K562 (cell line): Measurements from ENCODE around the gene TP53BP2. TPM values are rescaled to one million over a fixed set of nuclear protein-coding genes. Genes with fewer than 3 reads are reported as not detected.
A peak's percentile ranks its signal among the peaks of the same experiment; 100 is the strongest.

Source experiments
- COPS2 ChIP-seq: fragments of 450-650 bp; conservative IDR thresholded peaks from 2 replicates; pipeline ENCODE4 v1.6.1; 2016; ENCODE audit warnings: mild to moderate bottlenecking, moderate library complexity
- DACH1 ChIP-seq: fragments of 450-650 bp; IDR thresholded peaks from 2 replicates; pipeline ENCODE4 v1.6.1; 2018; ENCODE audit not compliant: partially characterized antibody
- ESRRA ChIP-seq: fragments of 450-650 bp; IDR thresholded peaks from 2 replicates; pipeline ENCODE4 v1.6.1; 2014; ENCODE audit warnings: low read depth, mild to moderate bottlenecking, moderate library complexity, borderline replicate concordance
- MBD2 ChIP-seq: sonication (generic); IDR thresholded peaks from 2 replicates; pipeline ENCODE4 v1.6.1; 2016; ENCODE audit warnings: low read depth, borderline replicate concordance
- MECOM ChIP-seq: fragments of 250-450 bp; sonication (Bioruptor Pico); IDR thresholded peaks from 2 replicates; pipeline ENCODE4 v1.8.0; 2022; ENCODE audit warnings: inconsistent platforms
- POLR2A ChIP-seq: fragments of 450-650 bp; conservative IDR thresholded peaks from 2 replicates; pipeline ENCODE4 v1.6.1; 2016
- TBP ChIP-seq: optimal IDR thresholded peaks from 2 replicates; pipeline ENCODE3; 2011; ENCODE audit warnings: low read depth, low read length, improper control_type of control experiment
- TRIM24 ChIP-seq, 2 experiments: fragments of 450-650 bp; IDR thresholded peaks; 2 replicates each; pipeline ENCODE4 v1.6.1; 2016
- polyA plus RNA-seq, 8 experiments: library from polyadenylated mRNA; depleted of rRNA in 4 of 8; stranded (reverse) in 5 of 8; unstranded in 3 of 8; fragments of >200 nt; fragmentation: Nextera tagmentation in 2 of 8; fragmentation: Illumina TruSeq in 1 of 8; extraction: Ambion mirVana in 2 of 8; extraction: Trizol in 1 of 8; gene quantifications; 2 replicates each; pipeline versions ENCODE4 v1.2.1 to v1.2.3, GENCODE V29; 2011 to 2014; ENCODE audit warnings: inconsistent platforms in 1 of 8, missing spikeins in 1 of 8
- total RNA-seq, 7 experiments: library from RNA; depleted of rRNA in 6 of 7; stranded (reverse); fragments of >200 nt in 6 of 7; fragmentation: Illumina TruSeq in 2 of 7; extraction: Trizol in 2 of 7; gene quantifications; 2 replicates each; pipeline versions ENCODE4 v1.2.1 to v1.2.3, GENCODE V29; 2011 to 2021; ENCODE audit warnings: low replicate concordance in 1 of 7
- TF ChIP-seq, protein P1 (sequence below): sonication (generic); formaldehyde crosslinking; IDR thresholded peaks from 2 replicates; pipeline ENCODE4 v1.8.0; 2022; ENCODE audit warnings: mild to moderate bottlenecking, missing genetic modification reagents
- TF ChIP-seq, protein P2 (sequence below): fragments of 450-650 bp; formaldehyde crosslinking; IDR thresholded peaks from 2 replicates; pipeline ENCODE4 v1.4.0; 2020; ENCODE audit warnings: mild to moderate bottlenecking, moderate library complexity
- TF ChIP-seq, protein P3 (sequence below): fragments of 250-450 bp; sonication (Bioruptor Pico); IDR thresholded peaks from 2 replicates; pipeline ENCODE4 v1.8.0; 2022; ENCODE audit warnings: moderate library complexity, mild to moderate bottlenecking, inconsistent platforms
- TF ChIP-seq, protein P4 (sequence below), 2 experiments: fragments of 450-650 bp in 1 of 2; sonication (generic) in 1 of 2; formaldehyde crosslinking in 1 of 2; IDR thresholded peaks; 2 replicates each; pipeline versions ENCODE4 v1.7.1 to v1.9.0; 2016 to 2022; ENCODE audit warnings: inconsistent platforms in 1 of 2, mild to moderate bottlenecking in 1 of 2, missing genetic modification reagents in 1 of 2

The TP53BP2 gene
- total and polyA plus RNA-seq, 9 of the 15 experiments (the other 6 are each of a cell fraction or from before 2014, with no cell fraction given) = 17.0 to 69.6 (median 40.1) TPM

DNA sequence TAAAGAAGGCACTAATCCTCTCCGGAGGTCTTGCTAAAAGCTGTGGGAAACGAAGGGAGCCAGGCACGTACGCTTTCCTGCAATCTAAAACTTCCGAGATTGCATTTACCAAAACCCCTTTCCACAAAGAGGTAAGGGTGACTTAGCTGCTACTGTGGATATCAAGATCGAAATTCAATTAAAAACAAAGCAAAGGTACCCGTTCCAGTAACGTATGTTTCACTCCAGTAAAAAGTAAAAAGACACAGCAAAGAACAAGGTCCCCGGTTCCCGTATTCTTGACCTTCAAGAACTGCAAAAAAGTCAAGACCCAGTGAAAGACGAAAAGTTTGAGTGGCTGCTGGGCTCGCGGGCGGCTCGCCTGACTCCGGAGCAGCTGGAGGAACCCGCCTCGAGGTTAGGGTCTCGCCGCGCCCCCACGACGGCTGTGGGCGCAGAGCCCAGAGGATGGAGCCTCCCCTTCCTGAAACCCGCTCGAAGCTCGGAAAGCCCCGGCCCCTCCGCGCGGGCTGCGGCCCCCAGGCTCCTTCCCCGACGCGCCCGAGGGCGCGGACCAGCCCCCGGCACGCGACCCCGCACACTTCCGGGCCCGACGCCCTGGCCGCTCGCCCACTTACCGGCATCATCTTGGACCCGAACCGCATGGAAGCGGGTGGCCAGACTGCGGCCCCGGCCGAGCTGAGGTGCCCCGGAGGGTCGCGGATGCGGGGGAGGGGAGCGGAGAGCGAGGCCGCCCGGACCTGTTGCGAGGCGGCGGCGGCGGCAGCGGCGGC is 524 bp downstream of the TP53BP2 start (continued):
- TF ChIP-seq, protein P1, sequence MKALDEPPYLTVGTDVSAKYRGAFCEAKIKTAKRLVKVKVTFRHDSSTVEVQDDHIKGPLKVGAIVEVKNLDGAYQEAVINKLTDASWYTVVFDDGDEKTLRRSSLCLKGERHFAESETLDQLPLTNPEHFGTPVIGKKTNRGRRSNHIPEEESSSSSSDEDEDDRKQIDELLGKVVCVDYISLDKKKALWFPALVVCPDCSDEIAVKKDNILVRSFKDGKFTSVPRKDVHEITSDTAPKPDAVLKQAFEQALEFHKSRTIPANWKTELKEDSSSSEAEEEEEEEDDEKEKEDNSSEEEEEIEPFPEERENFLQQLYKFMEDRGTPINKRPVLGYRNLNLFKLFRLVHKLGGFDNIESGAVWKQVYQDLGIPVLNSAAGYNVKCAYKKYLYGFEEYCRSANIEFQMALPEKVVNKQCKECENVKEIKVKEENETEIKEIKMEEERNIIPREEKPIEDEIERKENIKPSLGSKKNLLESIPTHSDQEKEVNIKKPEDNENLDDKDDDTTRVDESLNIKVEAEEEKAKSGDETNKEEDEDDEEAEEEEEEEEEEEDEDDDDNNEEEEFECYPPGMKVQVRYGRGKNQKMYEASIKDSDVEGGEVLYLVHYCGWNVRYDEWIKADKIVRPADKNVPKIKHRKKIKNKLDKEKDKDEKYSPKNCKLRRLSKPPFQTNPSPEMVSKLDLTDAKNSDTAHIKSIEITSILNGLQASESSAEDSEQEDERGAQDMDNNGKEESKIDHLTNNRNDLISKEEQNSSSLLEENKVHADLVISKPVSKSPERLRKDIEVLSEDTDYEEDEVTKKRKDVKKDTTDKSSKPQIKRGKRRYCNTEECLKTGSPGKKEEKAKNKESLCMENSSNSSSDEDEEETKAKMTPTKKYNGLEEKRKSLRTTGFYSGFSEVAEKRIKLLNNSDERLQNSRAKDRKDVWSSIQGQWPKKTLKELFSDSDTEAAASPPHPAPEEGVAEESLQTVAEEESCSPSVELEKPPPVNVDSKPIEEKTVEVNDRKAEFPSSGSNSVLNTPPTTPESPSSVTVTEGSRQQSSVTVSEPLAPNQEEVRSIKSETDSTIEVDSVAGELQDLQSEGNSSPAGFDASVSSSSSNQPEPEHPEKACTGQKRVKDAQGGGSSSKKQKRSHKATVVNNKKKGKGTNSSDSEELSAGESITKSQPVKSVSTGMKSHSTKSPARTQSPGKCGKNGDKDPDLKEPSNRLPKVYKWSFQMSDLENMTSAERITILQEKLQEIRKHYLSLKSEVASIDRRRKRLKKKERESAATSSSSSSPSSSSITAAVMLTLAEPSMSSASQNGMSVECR (CRISPR knock-in tag) = peak; percentile 56; the same call in 1 of the 2 replicates
- TF ChIP-seq MECOM (CRISPR knock-in tag) = no peak
- TF ChIP-seq, protein P2, sequence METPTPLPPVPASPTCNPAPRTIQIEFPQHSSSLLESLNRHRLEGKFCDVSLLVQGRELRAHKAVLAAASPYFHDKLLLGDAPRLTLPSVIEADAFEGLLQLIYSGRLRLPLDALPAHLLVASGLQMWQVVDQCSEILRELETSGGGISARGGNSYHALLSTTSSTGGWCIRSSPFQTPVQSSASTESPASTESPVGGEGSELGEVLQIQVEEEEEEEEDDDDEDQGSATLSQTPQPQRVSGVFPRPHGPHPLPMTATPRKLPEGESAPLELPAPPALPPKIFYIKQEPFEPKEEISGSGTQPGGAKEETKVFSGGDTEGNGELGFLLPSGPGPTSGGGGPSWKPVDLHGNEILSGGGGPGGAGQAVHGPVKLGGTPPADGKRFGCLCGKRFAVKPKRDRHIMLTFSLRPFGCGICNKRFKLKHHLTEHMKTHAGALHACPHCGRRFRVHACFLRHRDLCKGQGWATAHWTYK (CRISPR knock-in tag) = peak; percentile 73; the same call in 1 of the 2 replicates
- TF ChIP-seq DACH1 = peak; percentile 21
- TF ChIP-seq ESRRA = peak; percentile 67; the same call in 1 of the 2 replicates
- TF ChIP-seq, protein P3, sequence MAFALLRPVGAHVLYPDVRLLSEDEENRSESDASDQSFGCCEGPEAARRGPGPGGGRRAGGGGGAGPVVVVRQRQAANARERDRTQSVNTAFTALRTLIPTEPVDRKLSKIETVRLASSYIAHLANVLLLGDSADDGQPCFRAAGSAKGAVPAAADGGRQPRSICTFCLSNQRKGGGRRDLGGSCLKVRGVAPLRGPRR (CRISPR knock-in tag) = no peak
- TF ChIP-seq TBP = peak; percentile 50
- TF ChIP-seq POLR2A = 0 out of 2 replicates have a peak, but pooled peaks have one; percentile 32
- TF ChIP-seq MBD2 = 0 out of 2 replicates have a peak, but pooled peaks have one; percentile 13
- TF ChIP-seq, protein P4, sequence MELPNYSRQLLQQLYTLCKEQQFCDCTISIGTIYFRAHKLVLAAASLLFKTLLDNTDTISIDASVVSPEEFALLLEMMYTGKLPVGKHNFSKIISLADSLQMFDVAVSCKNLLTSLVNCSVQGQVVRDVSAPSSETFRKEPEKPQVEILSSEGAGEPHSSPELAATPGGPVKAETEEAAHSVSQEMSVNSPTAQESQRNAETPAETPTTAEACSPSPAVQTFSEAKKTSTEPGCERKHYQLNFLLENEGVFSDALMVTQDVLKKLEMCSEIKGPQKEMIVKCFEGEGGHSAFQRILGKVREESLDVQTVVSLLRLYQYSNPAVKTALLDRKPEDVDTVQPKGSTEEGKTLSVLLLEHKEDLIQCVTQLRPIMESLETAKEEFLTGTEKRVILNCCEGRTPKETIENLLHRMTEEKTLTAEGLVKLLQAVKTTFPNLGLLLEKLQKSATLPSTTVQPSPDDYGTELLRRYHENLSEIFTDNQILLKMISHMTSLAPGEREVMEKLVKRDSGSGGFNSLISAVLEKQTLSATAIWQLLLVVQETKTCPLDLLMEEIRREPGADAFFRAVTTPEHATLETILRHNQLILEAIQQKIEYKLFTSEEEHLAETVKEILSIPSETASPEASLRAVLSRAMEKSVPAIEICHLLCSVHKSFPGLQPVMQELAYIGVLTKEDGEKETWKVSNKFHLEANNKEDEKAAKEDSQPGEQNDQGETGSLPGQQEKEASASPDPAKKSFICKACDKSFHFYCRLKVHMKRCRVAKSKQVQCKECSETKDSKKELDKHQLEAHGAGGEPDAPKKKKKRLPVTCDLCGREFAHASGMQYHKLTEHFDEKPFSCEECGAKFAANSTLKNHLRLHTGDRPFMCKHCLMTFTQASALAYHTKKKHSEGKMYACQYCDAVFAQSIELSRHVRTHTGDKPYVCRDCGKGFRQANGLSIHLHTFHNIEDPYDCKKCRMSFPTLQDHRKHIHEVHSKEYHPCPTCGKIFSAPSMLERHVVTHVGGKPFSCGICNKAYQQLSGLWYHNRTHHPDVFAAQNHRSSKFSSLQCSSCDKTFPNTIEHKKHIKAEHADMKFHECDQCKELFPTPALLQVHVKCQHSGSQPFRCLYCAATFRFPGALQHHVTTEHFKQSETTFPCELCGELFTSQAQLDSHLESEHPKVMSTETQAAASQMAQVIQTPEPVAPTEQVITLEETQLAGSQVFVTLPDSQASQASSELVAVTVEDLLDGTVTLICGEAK (IDR thresholded peaks at IDR 0.05) = peak; percentile 51
- TF ChIP-seq, protein P4 (CRISPR knock-in tag; IDR thresholded peaks at IDR 0.05) = no peak
- TF ChIP-seq COPS2 = no peak
- peak in 1 of 2 experiments; percentile 74; a peak in 2 of 4 replicates for TF ChIP-seq TRIM24 (IDR thresholded peaks at IDR 0.05)
